ENCODE measurements around the gene SEC24A. TPM values are rescaled to one million over a fixed set of nuclear protein-coding genes. Genes with fewer than 3 reads are reported as not detected.

SEC24A gene
- total RNA-seq, 4 donors from 2014 or later = 11.4 to 18.3 (median 13.6) TPM

DNA sequence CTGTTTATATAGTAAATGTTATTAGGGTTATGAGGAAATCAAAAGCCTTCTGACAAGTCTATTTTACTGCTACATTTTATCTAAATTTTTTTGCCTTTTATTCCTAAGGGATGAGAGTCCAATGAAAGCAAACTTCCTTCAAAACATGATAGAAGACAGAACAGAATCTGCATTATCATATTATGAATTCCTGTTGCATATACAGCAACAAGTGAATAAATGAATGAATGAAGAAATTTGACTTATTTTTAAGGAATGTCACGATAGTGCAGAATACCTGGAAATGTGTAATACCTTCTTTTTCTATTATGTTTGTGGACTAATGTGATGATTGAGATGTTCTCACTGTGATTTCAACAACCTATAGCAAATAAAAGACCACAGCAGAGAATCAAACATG lies 76.3 kb downstream of the SEC24A start:
- no peaks in the 10 kb centered on the region for H3K9me3 ChIP-seq
- H3K4me3 ChIP-seq = no peak overlapping the region
- no peaks in the 10 kb centered on the region for H3K4me1 ChIP-seq
- in situ Hi-C loops (cut with MboI; ENCODE audit: low sequenced_read_pairs in 4 of 4) (no loop called here), intact Hi-C loops (cut with DNase I; ENCODE audit: low total_unique reads) (no loop called here)
- no peak for ATAC-seq
- H3K27ac ChIP-seq = no peak overlapping the region
- DNase-seq = no peak
- TF ChIP-seq POLR2A (IDR thresholded peaks at IDR 0.05) = no peak
- TF ChIP-seq, protein P1, sequence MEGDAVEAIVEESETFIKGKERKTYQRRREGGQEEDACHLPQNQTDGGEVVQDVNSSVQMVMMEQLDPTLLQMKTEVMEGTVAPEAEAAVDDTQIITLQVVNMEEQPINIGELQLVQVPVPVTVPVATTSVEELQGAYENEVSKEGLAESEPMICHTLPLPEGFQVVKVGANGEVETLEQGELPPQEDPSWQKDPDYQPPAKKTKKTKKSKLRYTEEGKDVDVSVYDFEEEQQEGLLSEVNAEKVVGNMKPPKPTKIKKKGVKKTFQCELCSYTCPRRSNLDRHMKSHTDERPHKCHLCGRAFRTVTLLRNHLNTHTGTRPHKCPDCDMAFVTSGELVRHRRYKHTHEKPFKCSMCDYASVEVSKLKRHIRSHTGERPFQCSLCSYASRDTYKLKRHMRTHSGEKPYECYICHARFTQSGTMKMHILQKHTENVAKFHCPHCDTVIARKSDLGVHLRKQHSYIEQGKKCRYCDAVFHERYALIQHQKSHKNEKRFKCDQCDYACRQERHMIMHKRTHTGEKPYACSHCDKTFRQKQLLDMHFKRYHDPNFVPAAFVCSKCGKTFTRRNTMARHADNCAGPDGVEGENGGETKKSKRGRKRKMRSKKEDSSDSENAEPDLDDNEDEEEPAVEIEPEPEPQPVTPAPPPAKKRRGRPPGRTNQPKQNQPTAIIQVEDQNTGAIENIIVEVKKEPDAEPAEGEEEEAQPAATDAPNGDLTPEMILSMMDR (IDR thresholded peaks at IDR 0.05 in 4 of 5, conservative IDR thresholded peaks at IDR 0.05 in 1 of 5) = no peak
- no peaks in the 10 kb centered on the region for H3K27me3 ChIP-seq
- peaks cover 0 to 53% of the 10 kb centered on the region in 2 donors for H3K36me3 ChIP-seq

GRCh38 chr5:134732819-134733218 lies 84.2 kb downstream of the SEC24A start:
- no peaks in the 10 kb centered on the region for H3K4me1 ChIP-seq
- no peaks in the 10 kb centered on the region for H3K36me3 ChIP-seq
- DNase-seq (no peak), ATAC-seq (no peak)
- in situ Hi-C loops (cut with MboI; ENCODE audit: low sequenced_read_pairs in 4 of 4) = no loop called here
- H3K9me3 ChIP-seq = no peaks in the 10 kb centered on the region
- H3K27me3 ChIP-seq = no peaks in the 10 kb centered on the region
- no peak overlapping the region for H3K4me3 ChIP-seq
- no peak for TF ChIP-seq POLR2A (IDR thresholded peaks at IDR 0.05)
- TF ChIP-seq, protein P1 (IDR thresholded peaks at IDR 0.05 in 4 of 5, conservative IDR thresholded peaks at IDR 0.05 in 1 of 5) = no peak
- intact Hi-C loops (cut with DNase I; ENCODE audit: low total_unique reads) = no loop called here
- no peak overlapping the region for H3K27ac ChIP-seq

DNA sequence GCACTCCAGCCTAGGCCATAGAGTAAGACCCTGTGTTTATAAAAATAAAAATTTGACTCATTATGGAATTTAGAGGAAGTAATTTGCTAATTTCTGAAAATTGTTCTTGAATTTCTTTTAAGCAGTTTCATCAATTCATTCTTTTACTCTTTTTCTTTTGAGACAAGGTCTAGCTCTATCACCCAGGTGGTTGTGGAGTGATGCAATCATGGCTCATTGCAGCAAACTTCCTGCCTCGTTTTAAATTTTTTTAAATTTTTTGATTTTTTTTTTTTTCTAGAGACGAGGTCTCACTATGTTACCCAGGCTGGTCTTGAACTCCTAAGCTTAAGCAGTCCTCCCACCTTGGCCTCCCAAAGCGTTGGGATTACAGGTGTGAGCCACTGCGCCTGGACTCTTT lies 86.7 kb downstream of the SEC24A start:
- TF ChIP-seq POLR2A (IDR thresholded peaks at IDR 0.05) = no peak
- TF ChIP-seq, protein P1 (IDR thresholded peaks at IDR 0.05 in 4 of 5, conservative IDR thresholded peaks at IDR 0.05 in 1 of 5) = no peak
- H3K36me3 ChIP-seq = peaks cover 0 to 2% of the 10 kb centered on the region in 2 donors
- DNase-seq (no peak), ATAC-seq (no peak)
- H3K4me3 ChIP-seq = no peak overlapping the region
- intact Hi-C loops (cut with DNase I; ENCODE audit: low total_unique reads) (loop anchor here (5.0 kb wide), 1 partner anchor 208 kb away; the partner anchor contains the start of gene JADE2), in situ Hi-C loops (cut with MboI; ENCODE audit: low sequenced_read_pairs in 4 of 4) (no loop called here)
- H3K27me3 ChIP-seq = no peaks in the 10 kb centered on the region
- no peak overlapping the region for H3K27ac ChIP-seq
- H3K4me1 ChIP-seq = peaks cover 8 to 14% of the 10 kb centered on the region in 2 donors
- H3K9me3 ChIP-seq = no peaks in the 10 kb centered on the region

DNA sequence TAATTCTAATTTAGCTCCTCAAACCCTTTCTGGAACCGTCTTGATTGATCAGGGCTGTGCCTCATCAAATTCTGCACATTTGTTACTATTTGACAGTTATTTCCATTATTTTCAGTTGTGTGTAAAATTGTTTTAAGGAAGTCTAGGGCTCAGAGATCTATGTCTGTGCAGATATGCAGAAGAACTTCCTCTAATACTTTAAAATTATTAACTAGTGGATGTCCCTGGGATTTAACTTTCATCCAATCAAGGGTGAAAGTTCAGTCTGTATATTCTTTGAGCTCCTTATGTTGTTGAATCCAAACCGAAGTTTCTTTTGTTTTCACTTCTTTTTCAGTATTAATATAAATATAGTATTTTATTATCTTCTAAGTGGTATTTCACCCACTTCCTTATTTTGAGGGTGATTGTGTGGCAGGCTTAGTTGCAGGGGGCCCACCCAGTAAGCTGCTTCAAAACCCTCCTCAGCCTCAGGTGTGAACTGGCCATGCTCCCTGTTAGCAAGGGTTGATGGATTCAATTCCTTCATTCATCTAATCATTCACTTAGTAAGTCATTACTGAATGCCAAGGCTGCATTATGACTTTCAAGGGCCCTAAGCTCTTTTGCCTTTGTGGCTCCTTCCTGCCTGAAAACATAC lies 87.7 kb downstream of the SEC24A start:
- Histone ChIP-seq H3K9me3 (no peaks in the 10 kb centered on the region), H3K4me3 (no peak overlapping the region), H3K36me3 (peaks cover 0 to 11% of the 10 kb centered on the region in 2 donors), H3K4me1 (peaks cover 8 to 14% of the 10 kb centered on the region in 2 donors), H3K27ac (peak overlapping the region in 2 of 4 donors; percentile 87 to 98), H3K27me3 (no peaks in the 10 kb centered on the region)
- TF ChIP-seq POLR2A (IDR thresholded peaks at IDR 0.05) = no peak
- TF ChIP-seq, protein P1 (IDR thresholded peaks at IDR 0.05 in 4 of 5, conservative IDR thresholded peaks at IDR 0.05 in 1 of 5) = no peak
- intact Hi-C loops (cut with DNase I; ENCODE audit: low total_unique reads) = loop anchor here (5.0 kb wide), 1 partner anchor 209 kb away; the partner anchor contains the start of gene JADE2
- DNase-seq (no peak), ATAC-seq (no peak)
- in situ Hi-C loops (cut with MboI; ENCODE audit: low sequenced_read_pairs in 4 of 4) = no loop called here
